ENCODE data around the gene IGF2BP2.

DNA sequence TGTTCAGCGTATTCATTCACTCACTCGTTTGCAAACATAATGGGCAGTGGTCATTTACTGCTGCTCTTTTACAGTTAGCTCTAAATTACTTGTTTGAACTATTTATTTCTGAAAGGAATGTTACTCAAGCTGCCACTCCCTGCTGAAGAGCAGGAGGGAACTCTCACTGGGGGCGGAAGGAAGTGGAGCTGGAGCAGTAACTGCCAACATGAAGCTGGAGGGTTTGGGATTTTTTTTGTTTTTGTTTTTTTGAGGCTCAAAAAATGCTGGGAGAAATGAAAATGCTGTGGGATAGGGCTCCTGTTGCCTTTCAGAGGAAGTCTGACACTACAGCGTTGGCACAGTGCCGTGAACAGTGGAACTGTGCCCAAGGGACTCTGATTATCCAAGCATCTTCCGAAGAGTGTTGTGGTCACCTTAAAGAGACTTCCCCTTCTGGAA lies 194.6 kb downstream of the IGF2BP2 start:
- TF ChIP-seq POLR2A (IDR thresholded peaks at IDR 0.05) (no peak), POLR2AphosphoS5 (IDR thresholded peaks at IDR 0.05) (no peak), EP300 (IDR thresholded peaks at IDR 0.05) (no peak)
- TF ChIP-seq, protein P1, sequence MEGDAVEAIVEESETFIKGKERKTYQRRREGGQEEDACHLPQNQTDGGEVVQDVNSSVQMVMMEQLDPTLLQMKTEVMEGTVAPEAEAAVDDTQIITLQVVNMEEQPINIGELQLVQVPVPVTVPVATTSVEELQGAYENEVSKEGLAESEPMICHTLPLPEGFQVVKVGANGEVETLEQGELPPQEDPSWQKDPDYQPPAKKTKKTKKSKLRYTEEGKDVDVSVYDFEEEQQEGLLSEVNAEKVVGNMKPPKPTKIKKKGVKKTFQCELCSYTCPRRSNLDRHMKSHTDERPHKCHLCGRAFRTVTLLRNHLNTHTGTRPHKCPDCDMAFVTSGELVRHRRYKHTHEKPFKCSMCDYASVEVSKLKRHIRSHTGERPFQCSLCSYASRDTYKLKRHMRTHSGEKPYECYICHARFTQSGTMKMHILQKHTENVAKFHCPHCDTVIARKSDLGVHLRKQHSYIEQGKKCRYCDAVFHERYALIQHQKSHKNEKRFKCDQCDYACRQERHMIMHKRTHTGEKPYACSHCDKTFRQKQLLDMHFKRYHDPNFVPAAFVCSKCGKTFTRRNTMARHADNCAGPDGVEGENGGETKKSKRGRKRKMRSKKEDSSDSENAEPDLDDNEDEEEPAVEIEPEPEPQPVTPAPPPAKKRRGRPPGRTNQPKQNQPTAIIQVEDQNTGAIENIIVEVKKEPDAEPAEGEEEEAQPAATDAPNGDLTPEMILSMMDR (IDR thresholded peaks at IDR 0.05) = no peak

All from upper lobe of left lung (tissue), 4 donors.